Measurements from ENCODE around the gene GPR146. TPM values are rescaled to one million over a fixed set of nuclear protein-coding genes. Genes with fewer than 3 reads are reported as not detected.
A peak's percentile ranks its signal among the peaks of the same experiment; 100 is the strongest.

Gene GPR146
- total and polyA plus RNA-seq, 7 donors, result 5.0 to 14.0 (median 9.4) TPM

GRCh38 chr7:1074593-1075431, 30.5 kb downstream of the GPR146 start:
- Histone ChIP-seq H3K4me3 (no peak overlapping the region), H3K4me1 (no peaks in the 10 kb centered on the region), H3K27ac (no peak overlapping the region), H3K36me3 (ENCODE audit: insufficient read depth in 1 of 2, low read depth in 1 of 2) (no peaks in the 10 kb centered on the region), H3K9me3 (no peaks in the 10 kb centered on the region), H3K27me3 (ENCODE audit: insufficient read depth in 3 of 3, low read length in 2 of 3) (no peaks in the 10 kb centered on the region)
- WGBS, 3 donors, result 86 to 88% (median 87%) methylated on average over 30 of the region's 30 CpGs
- intact Hi-C loops (cut with DNase I), result no loop called here
- TF ChIP-seq CTCF (IDR thresholded peaks at IDR 0.05), result no peak
- no peak for DNase-seq
- no peak for ATAC-seq

- no peaks in the 10 kb centered on the region for H3K36me3 ChIP-seq (ENCODE audit: insufficient read depth in 1 of 2, low read depth in 1 of 2)
- H3K27me3 ChIP-seq (ENCODE audit: insufficient read depth in 3 of 3, low read length in 2 of 3), result no peaks in the 10 kb centered on the region
- H3K27ac ChIP-seq, result no peak overlapping the region
- 40 to 56% (median 41%) methylated on average over 24 to 27 of the region's 27 CpGs for WGBS, 3 donors
- DNase-seq, result peak in 1 of 2 donors; percentile 41
- intact Hi-C loops (cut with DNase I), result no loop called here
- H3K4me1 ChIP-seq, result no peaks in the 10 kb centered on the region
- no peaks in the 10 kb centered on the region for H3K9me3 ChIP-seq
- ATAC-seq, result peak in 3 of 4 donors; percentile 37 to 58 (median 39)
- H3K4me3 ChIP-seq, result peak overlapping the region; percentile 18
- no peak for TF ChIP-seq CTCF (IDR thresholded peaks at IDR 0.05)
These were observed 32.1 kb downstream of the GPR146 start for GRCh38 chr7:1076184-1077072.

- intact Hi-C loops (cut with DNase I), result loop anchor here in 1 of 2 donors (1.0 kb wide), 1 partner anchor 25 kb away; no protein-coding TSS in a partner anchor
- TF ChIP-seq CTCF (IDR thresholded peaks at IDR 0.05), result no peak
- Histone ChIP-seq H3K27ac (no peak overlapping the region), H3K27me3 (ENCODE audit: insufficient read depth in 3 of 3, low read length in 2 of 3) (no peaks in the 10 kb centered on the region), H3K4me3 (no peak overlapping the region), H3K36me3 (ENCODE audit: insufficient read depth in 1 of 2, low read depth in 1 of 2) (no peaks in the 10 kb centered on the region), H3K4me1 (no peaks in the 10 kb centered on the region), H3K9me3 (no peaks in the 10 kb centered on the region)
- no peak for DNase-seq
- no peak for ATAC-seq
- 94 to 97% (median 95%) methylated on average over 11 of the region's 11 CpGs for WGBS, 3 donors
These were observed 34.2 kb downstream of the GPR146 start for GRCh38 chr7:1078519-1078918.

GRCh38 chr7:1078985-1079384, 34.6 kb downstream of the GPR146 start:
- WGBS, 3 donors, result 92 to 94% (median 94%) methylated on average over 14 to 15 of the region's 15 CpGs
- H3K27me3 ChIP-seq (ENCODE audit: insufficient read depth in 3 of 3, low read length in 2 of 3), result no peaks in the 10 kb centered on the region
- H3K4me1 ChIP-seq, result no peaks in the 10 kb centered on the region
- DNase-seq, result no peak
- no peaks in the 10 kb centered on the region for H3K9me3 ChIP-seq
- no peak for ATAC-seq
- intact Hi-C loops (cut with DNase I), result loop anchor here in 1 of 2 donors (1.0 kb wide), 1 partner anchor 24 kb away; no protein-coding TSS in a partner anchor
- H3K4me3 ChIP-seq, result no peak overlapping the region
- TF ChIP-seq CTCF (IDR thresholded peaks at IDR 0.05), result no peak
- H3K36me3 ChIP-seq (ENCODE audit: insufficient read depth in 1 of 2, low read depth in 1 of 2), result no peaks in the 10 kb centered on the region
- H3K27ac ChIP-seq, result no peak overlapping the region

All from psoas muscle (tissue), 8 donors.